Head of caudate nucleus (tissue), 42 donors: ENCODE data around the gene MICAL2.

Experiments used
- DNase-seq, 42 donors: peaks; one replicate each; pipeline versions ENCODE4 v3.0.0 to v3.0.0-alpha.2; 2020 to 2021; ENCODE audit warnings: mixed read lengths in 7 of 42
- intact Hi-C: fragments of 100-400 bp; cut with DNase I; formaldehyde crosslinking; loops from one replicate; pipeline ENCODE4 v1.15.0; 2022

MICAL2 gene

DNA sequence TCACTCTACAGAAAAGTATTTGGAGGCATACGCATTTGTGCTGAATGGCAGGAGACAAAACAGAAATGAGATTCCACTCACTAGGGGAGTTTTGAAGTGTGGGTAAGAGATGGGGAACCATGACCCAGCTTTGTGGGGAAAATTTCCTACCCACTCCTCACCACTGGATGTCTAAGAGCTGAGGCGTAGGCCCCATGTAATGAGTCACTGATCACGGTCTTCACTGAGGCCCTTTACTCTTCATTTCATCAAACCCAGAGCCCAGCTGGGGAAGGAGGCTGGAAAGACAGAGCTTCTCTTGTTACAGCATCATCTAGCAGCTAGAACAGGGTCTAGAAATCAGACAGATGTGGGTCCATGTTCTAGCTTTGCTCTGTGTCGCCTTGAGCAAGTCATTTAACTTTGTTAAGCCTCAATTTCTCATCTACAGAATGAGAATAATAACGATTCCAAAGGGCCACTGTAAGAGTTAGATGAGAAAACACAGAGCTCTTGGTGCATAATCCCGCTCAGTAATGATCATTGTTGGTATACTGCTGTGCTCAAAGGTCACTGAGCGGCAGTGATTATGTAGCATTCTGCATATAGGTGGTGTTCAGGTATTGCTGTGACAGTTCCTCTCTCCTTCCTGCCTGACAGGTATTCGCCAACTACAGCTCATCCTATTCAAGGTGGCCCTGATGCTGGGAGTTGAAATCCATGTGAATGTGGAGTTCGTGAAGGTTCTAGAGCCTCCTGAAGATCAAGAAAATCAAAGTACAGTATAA lies 97.2 kb downstream of the MICAL2 start:
- no peak for DNase-seq
- intact Hi-C loops, result no loop called here

DNA sequence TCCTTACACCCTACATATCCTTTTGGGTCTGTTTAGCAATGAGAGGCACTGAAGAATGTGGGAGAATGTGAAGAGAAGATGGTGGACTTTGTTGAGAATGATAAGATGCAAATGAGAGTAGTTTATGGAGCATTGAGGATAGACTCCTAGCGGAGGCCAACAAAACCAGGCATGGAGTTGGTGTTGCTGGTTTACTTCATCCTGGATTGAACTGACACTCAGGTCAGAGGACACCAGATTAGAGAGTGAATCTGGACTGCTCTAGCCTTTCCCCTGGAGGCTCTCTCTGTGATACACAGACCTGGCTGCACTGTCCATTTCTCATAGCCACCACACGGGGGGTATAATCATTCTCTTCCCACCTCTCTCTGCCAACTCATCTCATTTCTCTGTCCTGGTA lies 98.7 kb downstream of the MICAL2 start:
- intact Hi-C loops, result no loop called here
- DNase-seq, result no peak

DNA sequence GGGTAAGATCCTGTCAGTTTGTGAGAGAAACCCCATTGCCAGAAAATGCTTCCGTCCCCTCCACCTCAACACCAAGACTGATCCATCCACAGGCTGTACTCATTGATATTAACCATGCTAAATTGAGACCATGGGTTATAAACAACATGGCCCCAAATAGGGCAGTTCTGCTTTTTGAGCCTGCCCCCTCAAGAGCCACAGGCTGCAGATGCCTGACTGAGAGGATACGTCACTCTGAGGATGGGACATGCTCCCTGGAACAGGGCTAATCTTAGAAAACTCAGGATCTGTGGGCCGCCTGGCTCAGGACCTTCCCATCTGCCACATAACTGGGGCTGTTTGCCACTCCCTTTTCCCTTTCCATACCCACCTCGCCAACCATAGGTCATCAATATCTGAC lies 99.8 kb downstream of the MICAL2 start:
- intact Hi-C loops, result no loop called here
- no peak for DNase-seq

DNA sequence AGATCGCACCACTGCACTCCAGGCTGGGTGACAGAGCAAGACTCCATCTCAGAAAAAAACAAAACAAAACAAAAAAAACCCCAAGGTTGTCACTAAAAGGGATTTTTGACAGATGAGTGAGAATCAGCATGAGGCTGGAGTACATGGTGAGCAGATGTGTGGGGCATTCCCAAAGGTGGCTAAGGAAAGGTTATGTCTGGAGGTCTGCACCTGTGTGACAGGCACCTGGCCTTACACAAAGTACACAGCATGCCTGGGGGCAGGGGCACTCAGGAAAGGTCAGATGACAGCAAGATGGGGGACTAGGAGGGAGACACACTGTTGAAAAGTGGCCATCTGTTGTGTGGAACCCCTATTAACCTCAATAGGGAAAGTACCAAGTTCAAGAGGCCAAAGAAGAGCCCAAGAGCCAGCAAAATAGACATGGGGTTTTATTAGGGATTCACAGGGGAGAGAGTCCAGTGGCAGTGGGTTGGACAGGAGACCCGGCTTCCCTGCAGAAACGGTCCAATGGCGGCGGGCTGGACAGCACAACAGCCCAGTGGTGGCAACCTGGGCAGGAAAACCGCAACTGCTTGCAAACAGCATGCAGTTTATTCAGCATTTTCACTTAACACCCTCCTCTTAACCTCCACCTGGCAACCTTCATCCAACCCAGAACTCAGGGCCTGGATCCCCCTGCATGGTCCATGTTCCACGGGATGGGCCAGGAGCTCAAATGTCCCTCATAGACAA lies 101.1 kb downstream of the MICAL2 start:
- DNase-seq, result no peak
- intact Hi-C loops, result no loop called here

DNA sequence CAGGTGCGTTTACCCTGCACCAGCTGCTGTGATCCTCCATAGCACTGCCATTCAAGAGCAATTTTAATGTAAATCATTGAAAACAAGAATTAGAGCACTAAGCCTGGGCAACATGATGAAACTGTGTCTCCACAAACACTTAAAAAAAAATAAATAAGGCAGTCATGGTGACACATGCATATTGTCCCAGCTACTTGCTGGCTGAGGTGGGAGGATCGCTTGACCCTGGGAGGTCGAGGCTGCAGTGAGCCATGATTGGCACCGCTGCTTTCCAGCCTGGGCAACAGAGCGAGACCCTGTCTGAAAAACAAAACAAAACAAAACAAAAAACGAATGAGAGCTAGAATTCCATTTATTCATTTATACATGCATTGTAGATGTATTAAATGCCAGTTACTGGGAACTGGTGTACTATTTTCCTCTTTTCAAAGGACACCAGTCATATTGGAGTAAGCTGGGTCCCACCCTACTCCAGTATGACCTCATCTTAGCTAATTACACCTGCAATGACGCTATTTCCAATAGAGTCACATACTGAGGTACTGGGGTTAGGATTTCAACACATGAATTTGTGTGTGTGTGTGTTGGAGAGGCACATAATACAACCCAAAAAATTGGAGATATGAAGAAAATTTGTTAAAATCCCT lies 101.9 kb downstream of the MICAL2 start:
- intact Hi-C loops, result no loop called here
- no peak for DNase-seq

DNA sequence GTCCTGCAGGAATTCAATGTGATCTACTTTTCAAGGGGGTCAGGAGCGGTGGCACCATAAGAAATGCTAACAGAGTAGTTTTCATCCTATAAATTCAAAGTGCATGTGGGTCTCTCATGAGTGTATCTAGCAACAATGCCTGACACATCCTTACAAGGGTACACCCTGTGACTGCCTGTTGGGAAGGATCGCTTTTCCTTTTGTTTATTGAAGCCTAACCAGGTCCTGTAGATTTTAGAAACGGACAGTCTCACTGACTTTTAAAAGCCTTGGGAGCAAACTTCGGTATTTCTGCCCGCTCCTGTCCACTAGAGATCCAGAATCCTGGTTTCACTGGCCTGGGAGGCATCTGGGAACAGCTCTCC lies 102.4 kb downstream of the MICAL2 start:
- intact Hi-C loops, result no loop called here
- no peak for DNase-seq

DNA sequence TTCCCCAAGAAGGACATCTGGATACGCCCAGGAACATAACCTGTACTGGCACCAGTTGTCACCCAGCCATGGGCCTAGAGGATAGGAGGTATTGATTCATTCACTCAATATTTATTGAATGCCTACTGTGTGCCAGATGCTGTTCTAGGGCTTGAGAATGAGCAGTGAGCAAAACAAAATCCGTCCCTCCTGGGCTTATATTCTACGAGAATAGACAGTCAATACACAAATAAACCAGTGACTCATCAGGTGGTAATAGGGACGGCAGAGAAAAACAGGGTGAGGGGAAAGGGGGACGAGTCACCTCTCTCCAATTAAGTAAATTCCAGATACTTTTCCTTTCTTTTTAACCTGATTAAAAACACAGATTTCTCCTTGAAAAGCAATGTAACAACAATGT lies 103.5 kb downstream of the MICAL2 start:
- intact Hi-C loops, result no loop called here
- no peak for DNase-seq

DNA sequence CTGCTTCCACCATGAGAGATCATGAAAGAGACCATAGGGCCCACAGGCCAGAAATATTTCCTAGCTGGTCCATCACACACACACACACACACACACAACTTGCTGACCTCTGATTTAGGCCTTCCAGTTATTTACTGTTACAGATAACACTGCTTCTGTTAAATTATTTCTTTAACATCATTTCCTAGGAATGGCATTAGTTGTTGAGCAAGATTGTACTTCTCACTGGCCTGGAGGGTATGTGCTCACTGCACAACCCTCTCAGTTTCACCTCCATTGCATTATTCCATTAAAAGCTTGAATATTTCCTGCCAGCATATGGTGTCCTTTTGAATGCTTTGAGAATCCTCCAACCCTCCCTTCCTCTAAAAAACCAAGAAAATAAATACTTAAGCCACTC lies 104.4 kb downstream of the MICAL2 start:
- no peak for DNase-seq
- intact Hi-C loops, result no loop called here

DNA sequence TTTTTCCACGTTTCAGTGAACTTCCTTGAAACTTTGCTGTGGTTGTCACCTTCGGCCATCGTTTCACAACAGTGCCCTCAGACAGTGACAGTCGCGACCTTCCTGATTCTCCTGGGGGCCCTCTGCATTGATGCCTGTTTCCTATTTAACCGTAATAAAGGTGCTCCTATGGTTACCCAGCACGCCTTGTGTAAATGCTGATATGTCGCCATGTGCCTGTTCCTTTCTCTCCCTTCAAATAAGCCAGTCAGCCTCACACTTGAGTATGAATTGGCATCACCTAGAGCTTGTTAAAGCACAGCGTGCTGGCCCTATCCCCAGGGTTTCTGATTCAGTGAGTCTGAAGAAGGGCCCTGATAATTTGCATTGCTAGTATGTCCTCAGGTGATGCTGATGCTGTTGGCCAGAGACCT lies 104.8 kb downstream of the MICAL2 start:
- no peak for DNase-seq
- intact Hi-C loops, result no loop called here

DNA sequence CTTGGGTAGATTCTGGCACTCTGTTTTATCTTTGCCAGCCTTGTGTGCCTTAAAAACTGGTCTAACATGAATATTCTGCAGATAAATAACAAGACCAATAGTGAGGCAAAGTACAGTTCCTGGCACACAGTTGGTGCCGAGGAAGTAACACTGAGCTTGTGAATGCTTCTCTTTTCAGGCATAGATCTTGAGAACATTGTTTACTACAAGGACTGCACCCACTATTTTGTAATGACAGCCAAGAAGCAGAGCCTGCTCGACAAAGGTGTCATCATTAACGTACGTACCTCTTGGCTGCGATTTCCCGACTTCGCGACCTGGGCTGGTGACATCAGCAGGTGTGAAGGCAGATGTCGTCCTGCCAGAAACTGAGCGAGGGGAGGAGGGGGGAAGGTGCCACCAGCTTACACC lies 105.7 kb downstream of the MICAL2 start:
- intact Hi-C loops, result no loop called here
- DNase-seq, result peak in 6 of 42 donors; percentile 22 to 50 (median 42)

DNA sequence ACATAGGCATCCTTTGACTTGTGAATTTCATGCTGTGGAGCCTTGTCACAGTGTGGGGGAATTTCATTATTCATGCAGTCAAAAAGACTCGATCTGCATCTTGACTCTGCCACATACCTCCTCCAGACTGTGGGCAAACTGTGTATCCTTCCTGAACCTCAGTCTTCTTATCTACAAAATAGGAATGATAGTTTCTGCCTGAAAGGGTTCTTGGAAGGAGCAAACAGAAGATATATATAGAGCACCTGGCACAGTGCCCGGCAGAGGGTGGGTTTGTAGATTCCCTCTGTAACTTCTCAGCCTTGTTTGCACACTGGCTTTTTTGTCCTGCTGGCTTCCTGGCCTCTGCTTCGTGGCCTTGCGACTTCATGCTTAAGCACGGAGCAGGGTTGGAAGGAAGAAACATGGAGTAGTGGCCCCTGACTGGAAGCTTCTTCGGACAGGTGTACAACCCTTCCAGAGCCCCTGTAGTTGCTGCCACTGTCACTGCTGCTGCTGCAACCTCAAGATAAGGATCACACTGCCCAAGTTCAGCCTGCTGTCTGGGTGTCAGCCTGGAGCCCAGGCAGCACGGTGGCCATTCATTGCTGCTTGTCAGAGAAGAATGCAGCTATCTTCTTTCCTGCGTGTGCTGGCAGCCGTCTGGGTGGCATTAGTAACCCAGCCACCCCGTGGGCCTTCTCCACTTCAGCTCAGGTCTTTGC lies 106.4 kb downstream of the MICAL2 start:
- DNase-seq, result peak in 12 of 42 donors; percentile 8 to 61 (median 30)
- intact Hi-C loops, result no loop called here

DNA sequence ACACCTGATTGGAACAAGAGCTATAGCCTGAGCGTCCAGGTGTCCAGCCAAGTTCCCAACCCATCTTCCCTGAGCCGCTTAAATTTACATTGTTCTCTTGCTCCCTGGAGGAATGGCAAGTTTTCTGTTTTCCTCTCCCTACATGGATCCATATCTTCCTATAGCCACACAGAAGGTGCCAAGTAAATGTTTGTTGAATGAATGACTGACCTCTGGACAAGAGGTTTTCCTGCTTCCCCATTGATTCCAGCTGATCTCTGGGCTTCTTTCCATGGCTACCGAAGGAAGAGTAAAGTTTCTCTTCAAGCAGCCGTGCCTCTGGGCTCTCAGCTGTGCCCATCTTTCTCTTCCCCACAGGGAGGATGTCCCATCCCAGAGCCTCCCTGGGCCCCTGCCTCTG lies 107.5 kb downstream of the MICAL2 start:
- DNase-seq, result no peak
- intact Hi-C loops, result no loop called here

DNA sequence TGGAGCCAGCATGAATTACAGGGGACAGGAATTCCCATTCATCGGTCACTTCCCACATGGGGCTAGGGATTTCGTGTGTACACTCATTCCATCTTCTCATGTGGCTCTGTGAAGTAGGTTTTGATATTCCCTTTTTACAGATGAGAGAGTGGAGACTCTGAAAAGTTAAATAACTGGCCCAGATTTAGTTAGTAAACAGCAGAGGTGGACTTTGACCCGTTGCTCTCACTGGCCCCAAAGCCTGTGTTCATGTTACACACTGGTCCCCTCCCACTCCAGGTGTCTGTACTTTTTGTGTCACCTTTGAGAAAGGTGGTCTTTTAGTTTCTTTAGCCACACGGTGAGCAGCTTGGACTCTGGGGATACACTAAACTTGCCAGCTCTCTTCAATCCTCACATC lies 108.5 kb downstream of the MICAL2 start:
- no peak for DNase-seq
- intact Hi-C loops, result no loop called here

DNA sequence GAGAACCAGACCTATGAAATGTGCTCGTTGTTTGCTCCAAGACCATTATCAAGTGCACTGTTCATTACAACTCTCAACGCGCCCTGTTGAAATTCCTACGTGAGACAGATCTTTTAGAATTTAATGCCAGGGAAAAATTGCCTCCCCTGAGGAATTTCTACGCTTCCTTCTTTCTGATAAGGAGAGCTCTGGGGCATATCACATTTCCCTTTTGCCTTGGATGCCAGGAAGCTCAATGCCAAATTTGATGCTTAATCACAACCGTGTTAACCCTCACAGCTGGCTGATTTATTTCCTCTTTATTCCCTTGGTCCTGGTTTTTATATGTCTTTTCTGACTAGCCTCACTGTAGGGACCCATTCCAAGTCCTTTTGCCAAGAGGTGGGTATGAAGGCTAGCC lies 109.4 kb downstream of the MICAL2 start:
- intact Hi-C loops, result no loop called here
- no peak for DNase-seq

DNA sequence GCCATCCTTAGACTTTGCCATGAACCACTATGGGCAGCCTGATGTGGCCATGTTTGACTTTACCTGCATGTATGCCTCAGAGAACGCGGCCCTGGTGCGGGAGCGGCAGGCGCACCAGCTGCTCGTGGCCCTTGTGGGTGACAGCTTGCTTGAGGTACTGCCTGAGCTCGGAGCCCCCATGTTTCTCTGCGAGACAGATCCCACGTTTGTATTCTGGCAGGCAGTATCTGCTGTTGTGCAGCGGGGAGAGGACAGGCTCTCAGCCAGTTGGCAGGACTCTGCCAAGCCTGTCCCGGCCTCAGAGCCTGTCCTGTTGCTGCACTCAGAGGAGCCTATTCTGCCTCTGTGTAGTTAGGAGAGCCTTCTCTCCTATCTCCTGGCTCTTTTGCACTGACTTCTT lies 109.9 kb downstream of the MICAL2 start:
- DNase-seq, result peak; percentile 24 to 79 (median 64)
- intact Hi-C loops, result no loop called here

DNA sequence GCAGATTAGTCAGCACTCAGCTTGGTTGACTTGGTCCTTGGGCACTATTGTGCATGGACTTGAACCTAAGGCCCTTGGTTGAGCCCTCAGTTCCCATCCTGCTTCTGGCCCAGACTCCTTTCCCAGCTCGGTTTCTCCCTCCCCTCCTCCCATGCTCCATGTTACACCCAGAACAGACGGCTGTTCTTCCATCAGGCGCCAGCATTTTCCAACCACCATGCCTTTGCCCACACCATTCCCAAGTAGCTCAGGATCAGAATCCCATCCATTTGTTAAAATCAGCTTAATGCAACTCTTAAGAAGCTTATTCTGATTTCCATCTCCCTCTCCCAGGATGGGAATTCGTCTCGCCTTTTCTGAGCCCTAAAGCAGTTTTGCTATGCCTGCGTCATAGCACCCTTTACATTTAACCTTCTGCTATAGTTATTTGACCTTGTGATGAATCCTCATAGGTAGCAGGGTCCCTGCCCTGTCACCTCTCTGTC lies 110.7 kb downstream of the MICAL2 start:
- DNase-seq, result no peak
- intact Hi-C loops, result no loop called here

DNA sequence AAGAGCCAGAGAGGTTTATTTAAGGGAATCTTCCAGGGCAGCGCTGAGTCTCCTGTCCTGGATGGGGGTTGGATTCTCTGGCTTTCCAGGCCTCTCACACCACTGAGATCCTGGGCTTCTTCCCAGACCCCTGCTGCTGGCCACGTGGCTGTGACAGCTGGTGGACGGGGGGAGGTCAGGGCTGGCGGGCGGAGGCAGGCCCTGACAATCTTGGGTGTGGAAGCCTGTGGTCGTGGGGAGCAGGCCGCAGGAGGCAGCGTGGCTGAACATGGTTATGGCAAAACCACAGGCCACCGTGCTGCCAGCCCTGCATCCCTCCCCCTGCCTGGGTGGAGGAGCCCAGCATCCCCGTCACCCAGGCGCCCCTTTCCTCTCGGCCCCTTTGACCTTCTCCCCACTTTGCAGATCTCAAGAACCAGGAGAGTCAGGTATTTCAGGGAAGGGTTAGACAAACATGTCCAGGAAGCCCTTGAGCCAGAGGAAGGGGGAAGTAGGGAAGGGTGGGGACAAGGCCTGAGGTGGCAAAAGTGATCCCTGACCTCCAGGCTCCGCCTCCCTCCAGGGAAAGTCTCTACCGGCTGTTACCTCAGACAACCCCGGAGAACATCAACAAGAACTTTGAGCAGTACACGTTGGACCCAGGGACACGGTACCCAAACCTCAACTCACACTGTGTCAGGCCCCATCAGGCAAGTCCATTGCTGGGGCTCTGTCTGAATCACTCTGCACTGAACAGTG lies 111.8 kb downstream of the MICAL2 start:
- intact Hi-C loops, result no loop called here
- peak in 23 of 42 donors; percentile 20 to 66 (median 47) for DNase-seq

DNA sequence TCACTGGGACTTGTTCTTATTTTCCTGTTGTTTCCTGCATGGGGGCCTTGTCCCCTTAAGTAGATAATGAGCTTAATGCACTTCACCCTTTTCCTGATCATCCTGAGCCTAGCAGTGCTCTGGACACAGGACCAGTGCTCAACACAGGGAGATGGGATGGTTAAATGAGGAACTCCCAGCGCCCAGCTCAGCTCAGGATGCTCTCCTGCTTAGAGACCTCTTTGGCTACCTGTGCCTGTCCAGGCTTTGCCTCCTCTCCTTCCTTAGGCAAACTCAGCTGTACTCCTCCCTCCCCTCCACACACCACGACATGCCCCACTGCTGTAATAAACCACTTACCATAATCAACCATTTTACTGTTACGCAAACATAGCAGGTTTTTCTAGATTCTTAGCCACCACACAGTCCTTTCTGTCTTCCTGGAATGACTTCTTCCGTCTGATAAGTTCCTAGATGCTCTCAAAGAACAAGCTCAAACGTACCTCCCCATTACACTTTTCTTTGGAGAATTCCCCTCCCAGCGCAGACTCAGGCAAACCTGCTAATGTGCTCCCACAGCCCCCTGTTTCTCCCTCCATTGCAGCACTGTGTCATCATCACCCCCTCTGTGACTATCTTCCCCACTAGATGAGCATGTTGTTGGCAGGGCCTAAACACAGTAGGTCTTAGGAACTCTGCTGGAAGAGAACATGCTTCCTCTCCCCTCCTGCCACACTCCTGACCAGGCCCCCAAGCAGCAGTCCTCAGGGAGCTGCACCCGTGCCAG lies 113.6 kb downstream of the MICAL2 start:
- DNase-seq, result no peak
- intact Hi-C loops, result no loop called here
